ENCODE results near the gene BMP6. TPM values are rescaled to one million over a fixed set of nuclear protein-coding genes. Genes with fewer than 3 reads are reported as not detected.

The BMP6 gene
- total RNA-seq, 1 experiment from 2014 or later, result 1.9 TPM

- Histone ChIP-seq H3K27me3 (replicated peaks; ENCODE audit: insufficient read depth, low read depth, low read length, poor library complexity) (no peaks in the 10 kb centered on the region), H3K4me3 (ENCODE audit: low read depth, low read length, poor library complexity, severe bottlenecking) (no peak overlapping the region), H3K27ac (ENCODE audit: low read depth, low read length, poor library complexity, severe bottlenecking) (no peak overlapping the region), H3K36me3 (ENCODE audit: insufficient read depth, low read length, poor library complexity, severe bottlenecking) (no peaks in the 10 kb centered on the region), H3K9me3 (ENCODE audit: low read depth, low read length, poor library complexity, severe bottlenecking) (no peaks in the 10 kb centered on the region), H3K4me1 (ENCODE audit: insufficient read depth, low read length, poor library complexity, severe bottlenecking) (no peaks in the 10 kb centered on the region)
- ChIA-PET POLR2A (ENCODE audit: low non-redundant PET) (no interaction called here), CTCF (no interaction called here)
- DNase-seq (ENCODE audit: low spot score), result no peak
- BruUV-seq (replicated peaks), result no TSS peak
- intact Hi-C loops (cut with micrococcal nuclease; ENCODE audit: unreplicated experiment), result no loop called here
- TF ChIP-seq CTCF (conservative IDR thresholded peaks at IDR 0.05; ENCODE audit: low read depth, low read length), result no peak
- no peak for TF ChIP-seq EZH2 (IDR thresholded peaks at IDR 0.05; ENCODE audit: borderline replicate concordance, low read depth, low read length, poor library complexity, severe bottlenecking)
Observed at GRCh38 chr6:7773914-7774313, 48.0 kb downstream of the BMP6 start.

- Histone ChIP-seq H3K9me3 (ENCODE audit: low read depth, low read length, poor library complexity, severe bottlenecking) (no peaks in the 10 kb centered on the region), H3K4me3 (ENCODE audit: low read depth, low read length, poor library complexity, severe bottlenecking) (no peak overlapping the region), H3K27me3 (replicated peaks; ENCODE audit: insufficient read depth, low read depth, low read length, poor library complexity) (no peaks in the 10 kb centered on the region), H3K36me3 (ENCODE audit: insufficient read depth, low read length, poor library complexity, severe bottlenecking) (no peaks in the 10 kb centered on the region), H3K4me1 (ENCODE audit: insufficient read depth, low read length, poor library complexity, severe bottlenecking) (no peaks in the 10 kb centered on the region), H3K27ac (ENCODE audit: low read depth, low read length, poor library complexity, severe bottlenecking) (no peak overlapping the region)
- TF ChIP-seq CTCF (conservative IDR thresholded peaks at IDR 0.05; ENCODE audit: low read depth, low read length), result no peak
- TF ChIP-seq EZH2 (IDR thresholded peaks at IDR 0.05; ENCODE audit: borderline replicate concordance, low read depth, low read length, poor library complexity, severe bottlenecking), result no peak
- DNase-seq (ENCODE audit: low spot score), result no peak
- ChIA-PET CTCF (no interaction called here), POLR2A (ENCODE audit: low non-redundant PET) (no interaction called here)
- BruUV-seq (replicated peaks), result no TSS peak
- intact Hi-C loops (cut with micrococcal nuclease; ENCODE audit: unreplicated experiment), result no loop called here
Observed at GRCh38 chr6:7776509-7776908, 50.6 kb downstream of the BMP6 start.

GRCh38 chr6:7777074-7777473 lies 51.2 kb downstream of the BMP6 start:
- Histone ChIP-seq H3K27ac (ENCODE audit: low read depth, low read length, poor library complexity, severe bottlenecking) (no peak overlapping the region), H3K4me3 (ENCODE audit: low read depth, low read length, poor library complexity, severe bottlenecking) (no peak overlapping the region), H3K27me3 (replicated peaks; ENCODE audit: insufficient read depth, low read depth, low read length, poor library complexity) (no peaks in the 10 kb centered on the region), H3K36me3 (ENCODE audit: insufficient read depth, low read length, poor library complexity, severe bottlenecking) (no peaks in the 10 kb centered on the region), H3K9me3 (ENCODE audit: low read depth, low read length, poor library complexity, severe bottlenecking) (no peaks in the 10 kb centered on the region), H3K4me1 (ENCODE audit: insufficient read depth, low read length, poor library complexity, severe bottlenecking) (no peaks in the 10 kb centered on the region)
- DNase-seq (ENCODE audit: low spot score), result peak; percentile 9
- TF ChIP-seq EZH2 (IDR thresholded peaks at IDR 0.05; ENCODE audit: borderline replicate concordance, low read depth, low read length, poor library complexity, severe bottlenecking) (no peak), CTCF (conservative IDR thresholded peaks at IDR 0.05; ENCODE audit: low read depth, low read length) (no peak)
- CTCF ChIA-PET, result no interaction called here
- POLR2A ChIA-PET (ENCODE audit: low non-redundant PET), result no interaction called here
- intact Hi-C loops (cut with micrococcal nuclease; ENCODE audit: unreplicated experiment), result no loop called here
- no TSS peak for BruUV-seq (replicated peaks)
